Mammary epithelial cell (primary cell): ENCODE data around the gene CCDC184.

ENCODE experiments used
- CTCF ChIP-seq, 2 donors: IDR thresholded peaks in 1 of 2; conservative IDR thresholded peaks in 1 of 2; 2 replicates each; pipeline ENCODE4 v1.5.1; 2011 to 2012; ENCODE audit warnings: inconsistent platforms in 2 of 2, low read length in 2 of 2, mild to moderate bottlenecking in 2 of 2, control low read depth in 1 of 2, low read depth in 1 of 2; ENCODE audit not compliant: insufficient read depth in 1 of 2; ENCODE audit errors: extremely low read depth in 1 of 2
- EZH2 ChIP-seq: IDR thresholded peaks from 2 replicates; pipeline ENCODE4 v1.6.1; 2012; ENCODE audit warnings: low read length, inconsistent platforms, borderline replicate concordance

- TF ChIP-seq CTCF (conservative IDR thresholded peaks at IDR 0.05 in 1 of 2, IDR thresholded peaks at IDR 0.05 in 1 of 2; ENCODE audit: extremely low read depth in 1 of 2, insufficient read depth in 1 of 2, low read depth in 1 of 2, low read length in 2 of 2) (no peak), EZH2 (no peak)
These were observed 15.5 kb downstream of the CCDC184 start for GRCh38 chr12:48198985-48199384.
